AML-193 (cell line): ENCODE data around the gene PUM2.
"Not testable (repeated sequence)": the region's sequence is repeated elsewhere in the genome, so short reads cannot be mapped to it uniquely, and the experiment has no call there.

Source experiments
- DNase-seq, 2 experiments: peaks; one replicate each; lab custom pipeline; 2025; lab: John Stamatoyannopoulos, UW

The PUM2 gene

DNA sequence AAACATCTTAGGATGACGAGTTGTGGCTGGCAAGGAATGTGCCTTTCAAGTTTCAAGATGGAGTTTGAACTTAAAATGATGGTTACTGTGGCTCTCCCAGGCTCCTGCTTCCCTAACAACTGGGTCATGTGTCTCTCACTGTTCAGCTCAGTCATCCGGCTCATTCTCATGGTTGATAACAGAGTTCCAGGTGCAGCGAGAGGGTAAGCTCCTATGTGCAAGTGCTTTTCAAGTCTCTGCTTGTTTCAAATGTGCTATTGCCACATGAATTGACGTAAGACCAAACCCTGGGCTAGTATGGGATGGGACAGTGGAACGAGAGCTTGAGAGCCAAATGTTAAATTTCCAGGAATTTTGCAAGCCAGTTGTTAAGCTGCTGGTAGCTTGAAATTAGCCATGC lies 19.5 kb upstream of the PUM2 start:
- DNase-seq = no peak

DNA sequence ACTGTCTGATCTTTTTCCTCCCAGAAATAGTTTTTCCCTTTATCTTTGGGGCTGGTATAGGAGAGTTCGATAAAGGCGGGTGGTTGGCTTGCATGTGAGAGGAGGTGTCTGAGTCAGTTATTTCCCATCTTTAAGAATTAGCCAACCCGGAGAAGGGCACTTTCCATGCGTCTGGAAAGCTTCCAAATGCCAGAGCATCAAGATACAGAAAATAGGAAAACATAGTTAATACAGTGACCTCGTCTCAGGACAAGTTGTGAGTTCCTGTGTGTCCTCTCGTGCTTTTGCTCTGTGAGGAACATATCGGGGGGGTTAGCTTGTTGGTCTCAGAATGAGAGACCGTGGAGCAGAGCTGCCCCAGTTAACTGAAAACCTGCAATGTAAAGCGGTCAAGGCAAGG lies 18.7 kb upstream of the PUM2 start:
- no peak for DNase-seq

DNA sequence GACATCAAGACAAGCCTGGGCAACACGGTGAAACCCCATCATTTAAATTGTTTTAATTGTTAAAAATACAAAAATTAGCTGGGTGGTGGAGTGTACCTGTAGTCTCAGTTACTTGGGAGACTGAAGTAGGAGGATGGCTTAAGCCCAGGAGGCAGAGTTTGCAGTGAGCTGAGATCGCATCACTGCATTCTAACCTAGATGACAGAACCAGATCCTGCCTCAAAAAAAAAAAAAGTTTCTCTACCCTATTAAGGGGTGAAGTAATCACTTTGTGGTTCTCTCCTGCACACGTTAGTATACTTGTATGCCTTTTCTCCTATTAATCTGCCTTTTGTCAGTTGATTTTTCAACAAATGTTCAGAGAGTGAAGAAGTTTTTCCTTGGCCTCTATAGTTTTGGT lies 18.1 kb upstream of the PUM2 start:
- no peak for DNase-seq

DNA sequence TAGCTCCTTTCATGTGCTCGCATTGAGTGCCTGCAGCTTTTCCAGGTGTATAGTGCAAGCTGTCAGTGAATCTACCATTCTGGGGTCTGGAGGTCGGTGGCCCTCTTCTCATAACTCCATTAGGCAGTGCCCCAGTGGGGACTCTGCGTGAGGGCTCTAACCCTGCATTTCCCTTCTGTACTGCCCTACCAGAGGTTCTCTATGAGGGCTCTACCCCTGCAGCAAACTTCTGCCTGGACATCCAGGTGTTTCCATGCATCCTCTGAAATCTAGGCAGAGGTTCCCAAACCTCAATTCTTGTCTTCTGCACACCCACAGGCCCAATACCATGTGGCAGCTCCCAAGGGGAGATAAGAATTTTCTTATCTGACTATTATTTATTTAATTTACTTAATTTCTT lies 17.3 kb upstream of the PUM2 start:
- not testable (repeated sequence) for DNase-seq

DNA sequence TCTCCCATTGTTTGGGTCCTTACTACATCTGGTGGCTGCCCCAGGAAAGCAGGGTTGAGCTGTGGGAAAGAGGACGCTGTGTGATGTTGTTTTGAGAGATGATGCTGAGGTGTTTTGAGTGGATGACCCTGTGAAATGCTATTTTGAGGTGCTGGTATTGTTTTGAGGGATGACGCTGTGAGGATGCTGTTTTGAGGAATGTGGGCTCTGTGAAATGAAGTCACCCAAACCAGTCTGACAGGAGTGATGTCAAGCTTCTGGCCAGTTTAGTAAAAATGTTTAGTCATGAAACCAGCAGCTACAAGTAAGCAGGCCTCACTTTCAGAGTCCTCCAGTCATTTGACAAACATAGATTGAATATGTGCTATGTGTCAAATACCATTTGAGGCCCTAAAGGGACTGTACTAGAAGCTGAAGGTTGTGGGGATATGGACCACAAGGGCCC lies 16.1 kb upstream of the PUM2 start:
- no peak for DNase-seq

DNA sequence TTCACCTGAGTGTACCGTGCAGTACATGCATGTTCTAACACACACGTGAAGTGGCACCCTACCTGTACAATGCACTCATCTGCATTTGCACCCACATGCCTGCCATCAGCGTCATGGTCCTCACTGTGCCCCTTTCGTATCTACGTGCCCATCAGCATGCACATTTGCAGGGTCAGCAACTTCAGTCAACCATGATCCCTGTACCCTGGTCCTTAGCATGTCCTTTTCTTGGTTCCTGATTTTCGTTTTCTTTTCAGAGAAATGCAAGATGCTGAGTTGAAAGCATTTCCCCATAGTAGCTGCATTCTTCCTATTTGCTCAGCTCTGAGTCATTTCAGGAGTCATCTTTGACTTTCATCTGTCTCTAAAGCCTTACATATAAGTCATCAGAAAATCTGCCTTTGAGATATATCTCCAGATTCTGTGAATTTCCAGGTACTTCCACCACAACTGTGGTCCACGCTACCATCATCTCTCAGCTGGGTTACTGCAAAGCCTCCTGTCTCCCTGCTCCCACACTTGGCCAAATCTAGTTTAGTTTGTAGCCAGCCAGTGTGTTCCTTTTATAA lies 14.7 kb upstream of the PUM2 start:
- DNase-seq = no peak

DNA sequence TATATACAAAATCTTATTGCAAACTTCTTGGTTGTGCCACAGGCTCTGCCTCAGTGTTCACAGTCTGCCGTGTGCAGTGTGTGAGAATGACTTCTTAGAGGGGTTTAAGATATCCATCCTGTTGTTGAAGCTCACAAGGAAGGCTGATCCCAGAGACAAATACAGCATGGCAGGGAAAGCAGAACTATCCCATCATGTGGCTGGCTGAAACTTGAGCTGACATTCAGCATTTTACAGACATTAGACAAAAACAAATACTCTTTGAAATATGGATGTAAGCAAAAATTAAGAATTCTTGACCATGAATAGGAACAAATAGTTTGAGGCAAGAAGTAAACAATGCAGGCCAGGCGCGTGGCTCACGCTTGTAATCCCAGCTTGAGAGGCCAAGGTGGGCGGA lies 12.9 kb upstream of the PUM2 start:
- no peak for DNase-seq

DNA sequence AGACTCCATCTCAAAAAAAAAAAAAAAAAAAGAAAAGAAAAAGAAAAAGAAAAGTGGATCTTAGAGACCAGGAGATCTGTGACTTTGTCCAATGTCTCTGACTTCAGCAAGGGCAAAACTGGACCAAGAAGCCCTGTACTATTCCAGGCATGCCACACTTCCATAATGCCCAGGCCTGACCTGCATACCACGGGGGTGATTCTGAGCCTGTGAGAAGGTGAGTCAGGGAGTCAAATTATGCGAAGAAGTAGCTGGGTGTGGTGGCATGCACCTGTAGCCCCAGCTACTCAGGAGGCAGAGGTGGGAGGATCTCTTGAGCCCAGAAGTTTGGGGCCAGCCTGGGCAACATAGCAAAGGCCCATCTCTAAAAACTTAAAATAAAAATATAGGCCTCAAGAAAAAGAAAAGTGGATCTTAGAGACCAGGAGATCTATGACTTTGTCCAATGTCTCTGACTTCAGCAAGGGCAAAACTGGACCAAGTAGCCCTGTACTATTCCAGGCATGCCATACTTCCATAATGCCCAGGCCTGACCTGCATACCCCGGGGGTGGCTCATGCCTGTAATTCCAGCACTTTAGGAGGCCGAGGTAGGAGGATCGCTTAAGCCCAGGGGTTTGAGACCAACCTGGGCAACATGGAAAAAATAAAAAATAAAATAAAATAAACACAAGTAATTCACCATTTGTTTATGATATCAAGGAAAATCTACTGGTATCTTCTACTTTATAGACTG lies 12.2 kb upstream of the PUM2 start:
- no peak for DNase-seq

DNA sequence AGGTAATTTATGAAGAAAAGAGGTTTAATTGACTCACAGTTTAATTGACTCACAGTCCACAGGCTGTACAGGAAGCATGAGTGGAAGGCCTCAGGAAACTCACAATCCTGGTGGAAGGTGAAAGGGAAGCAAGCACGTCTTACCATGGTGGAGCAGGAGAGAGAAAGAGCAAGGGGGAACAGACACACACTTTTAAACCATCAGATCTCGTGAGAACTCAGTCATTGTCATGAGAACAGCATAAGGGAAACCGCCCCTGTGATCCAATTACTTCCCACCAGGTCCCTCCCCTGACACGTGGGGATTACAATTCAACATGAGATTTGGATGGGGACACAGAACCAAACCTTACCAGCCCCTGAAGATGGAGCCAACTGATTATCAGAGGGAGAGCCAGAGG lies 11.2 kb upstream of the PUM2 start:
- no peak for DNase-seq

DNA sequence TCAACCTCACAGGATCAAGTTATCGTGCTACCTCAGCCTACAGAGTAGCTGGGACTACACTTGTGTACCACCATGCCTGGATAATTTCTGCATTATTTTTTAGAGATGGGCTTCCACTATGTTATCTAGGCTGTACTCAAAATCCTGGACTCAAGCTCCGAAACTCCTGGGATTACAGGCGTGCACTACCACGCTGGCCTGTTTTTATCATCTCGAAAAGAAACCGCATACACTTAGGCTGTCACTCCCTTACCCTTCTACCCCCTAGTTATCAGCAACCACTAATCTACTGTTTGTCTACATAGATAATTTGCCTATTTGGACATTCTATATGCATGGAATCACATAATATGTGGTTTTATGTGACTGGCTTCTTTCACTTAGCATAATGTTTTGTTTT lies 8.5 kb upstream of the PUM2 start:
- no peak for DNase-seq

DNA sequence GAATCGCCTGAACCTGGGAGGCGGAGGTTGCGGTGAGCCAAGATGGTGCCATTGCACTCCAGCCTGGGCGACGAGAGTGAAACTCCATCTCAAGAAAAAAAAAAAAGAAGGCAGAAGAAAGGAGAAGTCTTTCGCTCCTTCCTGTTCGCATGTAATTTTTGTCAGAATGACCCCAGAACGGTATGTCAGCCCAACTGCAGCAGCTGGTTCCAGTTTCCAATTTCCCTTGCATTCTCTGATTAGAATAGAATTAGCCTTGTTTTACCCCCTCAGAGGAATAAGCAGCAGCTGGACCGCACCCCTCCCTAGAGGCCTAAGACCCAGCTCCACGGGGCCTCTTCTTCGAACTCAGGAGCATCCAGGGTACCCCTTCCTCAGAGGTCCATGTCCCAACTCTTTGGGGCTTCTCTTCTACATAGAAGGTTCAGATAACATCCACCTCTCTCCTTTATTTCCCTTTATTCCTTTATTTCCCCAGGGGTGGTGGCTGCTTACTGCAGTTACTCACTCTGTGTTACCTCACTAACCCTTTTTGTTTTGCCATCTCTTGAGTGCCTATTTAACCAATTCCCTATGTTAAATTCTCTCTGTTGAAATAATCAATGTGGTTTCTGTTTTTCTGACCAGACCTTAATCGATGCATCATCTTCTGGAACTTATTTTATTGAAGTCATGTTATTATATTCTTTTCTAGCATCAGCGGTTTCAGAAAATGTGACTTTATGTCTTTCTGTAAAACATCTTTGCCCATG lies 7.2 kb upstream of the PUM2 start:
- DNase-seq = no peak

DNA sequence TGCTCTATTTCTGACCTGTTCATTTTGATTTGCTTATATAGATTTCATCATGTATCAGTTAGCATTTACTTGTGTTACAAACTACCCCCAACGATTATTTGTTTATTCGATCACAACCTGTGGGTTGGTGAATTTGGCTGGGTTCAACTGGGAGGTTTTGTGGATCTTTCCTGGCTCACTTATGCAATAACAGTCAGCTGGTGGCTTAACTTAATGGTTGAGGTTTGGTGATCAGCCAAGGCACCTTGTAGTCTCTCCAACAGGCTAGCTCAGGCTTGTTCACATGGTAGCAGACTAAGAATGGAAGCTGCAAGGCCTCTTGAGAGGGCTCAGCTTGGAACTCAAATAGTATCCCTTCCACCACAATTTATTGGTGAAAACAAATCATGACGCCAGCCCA lies 5.4 kb upstream of the PUM2 start:
- DNase-seq = peak; percentile 30 to 55

DNA sequence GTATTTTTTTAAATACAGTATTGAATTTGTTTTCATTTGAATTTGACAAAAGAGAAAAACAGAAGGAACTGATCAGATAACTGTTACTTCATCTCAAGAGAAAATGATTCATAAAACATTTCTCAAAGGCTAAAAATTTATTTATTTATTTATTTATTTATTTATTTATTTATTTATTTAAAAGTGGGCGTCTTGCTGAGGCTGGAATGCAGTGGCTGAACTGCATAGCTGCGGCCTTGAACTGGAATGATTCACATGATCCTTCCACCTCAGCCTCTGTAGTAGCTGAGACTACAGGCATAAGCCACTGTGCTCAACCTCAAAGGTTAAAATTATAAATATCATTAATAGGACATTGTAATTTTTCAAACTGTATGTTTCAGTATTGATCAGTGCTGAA lies 4.5 kb upstream of the PUM2 start:
- no peak for DNase-seq

DNA sequence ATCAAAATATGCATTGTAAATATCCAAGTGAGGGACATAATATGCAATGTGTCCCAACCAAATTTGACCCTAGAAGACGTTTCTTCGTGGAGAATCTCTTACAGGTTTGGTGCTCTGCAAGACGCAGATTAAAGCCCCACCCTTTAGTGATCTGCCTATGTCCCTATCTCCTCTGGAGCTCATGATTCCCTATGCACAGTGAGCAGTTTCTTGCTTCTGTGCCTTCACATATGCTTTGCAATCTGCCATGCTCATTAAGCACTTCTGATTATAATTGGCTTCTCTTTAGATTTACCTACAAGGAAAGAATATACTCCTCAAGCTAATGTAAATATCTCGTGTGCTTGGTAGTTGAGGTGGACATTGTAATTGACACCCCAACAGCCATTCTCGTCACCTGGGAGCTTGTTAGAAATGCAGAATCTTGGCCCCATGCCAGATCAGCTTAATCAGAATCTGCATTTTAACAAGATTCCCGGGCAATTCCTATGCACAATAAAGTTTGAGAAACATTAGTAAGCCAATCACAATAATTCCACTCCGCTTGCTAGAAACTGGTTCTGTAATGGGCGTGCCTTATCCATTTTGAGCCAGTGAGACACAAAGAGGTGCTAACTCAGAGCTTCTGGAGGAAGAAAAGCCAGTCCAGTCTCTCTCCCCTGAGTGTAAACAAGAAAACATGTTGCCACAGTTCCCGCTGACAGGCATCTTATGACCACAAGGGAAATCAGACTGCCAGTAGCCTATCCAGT lies 2.8 kb upstream of the PUM2 start:
- no peak for DNase-seq

DNA sequence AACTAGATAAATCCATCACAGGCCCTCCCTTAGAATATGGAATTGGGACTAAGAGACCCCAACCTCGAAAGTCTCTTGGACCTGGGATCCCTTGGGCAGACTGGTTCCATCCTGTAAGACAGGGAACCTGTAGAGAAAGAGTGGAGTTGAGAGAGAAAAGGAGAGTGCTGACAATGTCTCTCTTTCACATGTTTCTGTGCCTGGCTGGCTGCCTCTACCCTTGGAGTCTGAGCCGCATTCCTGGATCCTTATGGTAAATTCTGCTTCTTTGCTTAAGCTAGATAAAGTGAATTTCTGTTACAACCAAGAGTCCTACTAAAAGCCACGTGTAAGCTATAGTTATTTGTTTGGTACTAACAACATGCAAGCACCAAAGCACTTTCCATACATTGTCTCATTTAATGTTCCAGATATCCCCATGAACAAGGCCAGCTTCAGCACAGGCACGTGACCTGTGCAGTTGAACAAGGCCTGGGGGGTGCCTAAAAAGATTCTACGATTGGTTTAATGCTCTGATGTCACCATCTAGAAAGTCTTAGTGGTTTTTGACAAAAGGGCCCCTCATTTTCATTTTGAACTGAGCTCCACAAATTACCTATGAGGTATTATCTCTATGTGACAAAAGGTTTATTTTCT lies 2.1 kb upstream of the PUM2 start:
- DNase-seq = no peak

DNA sequence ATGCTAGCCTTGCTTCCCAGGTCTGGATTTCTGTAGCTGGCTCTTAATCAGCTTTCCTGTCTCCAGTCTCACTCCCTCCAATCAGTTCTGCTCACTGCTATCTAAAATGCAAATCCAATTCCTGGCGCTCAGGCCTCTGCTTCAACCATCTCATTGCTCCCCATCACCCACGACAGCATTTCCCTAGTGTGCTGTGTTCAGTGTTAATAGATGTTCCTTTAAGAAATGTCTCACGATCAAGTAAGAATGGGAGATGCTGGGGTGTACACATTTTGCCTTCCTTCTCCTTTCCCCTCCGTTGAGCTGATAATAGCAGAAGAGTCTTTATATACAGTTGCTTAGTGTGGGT lies 1.6 kb upstream of the PUM2 start:
- no peak for DNase-seq

DNA sequence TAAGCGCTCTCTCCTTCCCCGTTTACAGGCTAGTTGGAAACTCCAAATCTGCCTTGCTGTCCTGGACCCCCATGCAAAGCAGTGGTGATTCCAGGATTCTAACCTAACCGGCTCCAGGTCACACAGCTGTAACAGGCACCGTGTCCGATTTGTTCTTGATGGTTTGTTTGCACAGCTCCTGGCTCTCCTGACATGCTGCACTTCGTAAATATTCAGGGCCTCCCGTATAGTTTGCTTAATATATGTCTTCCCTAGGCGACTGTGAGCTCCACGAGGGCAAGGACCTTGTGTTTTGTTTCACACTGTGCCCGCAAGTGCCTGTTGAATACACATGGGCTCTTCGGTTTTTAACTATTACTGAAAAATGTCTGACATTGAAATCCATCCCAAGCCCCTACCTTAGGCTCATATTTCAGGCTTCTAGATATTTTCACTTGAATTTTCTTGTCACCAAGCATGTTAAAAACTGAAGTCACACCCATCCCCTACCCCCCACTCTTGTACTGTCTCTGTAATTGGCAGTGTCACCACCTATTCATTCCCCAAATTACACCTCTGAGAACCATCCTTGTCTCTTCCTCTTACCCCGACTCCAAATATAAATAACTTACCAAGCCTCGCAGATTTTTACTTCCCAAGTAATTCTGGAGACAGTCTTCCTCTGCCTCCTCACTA lies 1.0 kb upstream of the PUM2 start:
- DNase-seq = no peak

DNA sequence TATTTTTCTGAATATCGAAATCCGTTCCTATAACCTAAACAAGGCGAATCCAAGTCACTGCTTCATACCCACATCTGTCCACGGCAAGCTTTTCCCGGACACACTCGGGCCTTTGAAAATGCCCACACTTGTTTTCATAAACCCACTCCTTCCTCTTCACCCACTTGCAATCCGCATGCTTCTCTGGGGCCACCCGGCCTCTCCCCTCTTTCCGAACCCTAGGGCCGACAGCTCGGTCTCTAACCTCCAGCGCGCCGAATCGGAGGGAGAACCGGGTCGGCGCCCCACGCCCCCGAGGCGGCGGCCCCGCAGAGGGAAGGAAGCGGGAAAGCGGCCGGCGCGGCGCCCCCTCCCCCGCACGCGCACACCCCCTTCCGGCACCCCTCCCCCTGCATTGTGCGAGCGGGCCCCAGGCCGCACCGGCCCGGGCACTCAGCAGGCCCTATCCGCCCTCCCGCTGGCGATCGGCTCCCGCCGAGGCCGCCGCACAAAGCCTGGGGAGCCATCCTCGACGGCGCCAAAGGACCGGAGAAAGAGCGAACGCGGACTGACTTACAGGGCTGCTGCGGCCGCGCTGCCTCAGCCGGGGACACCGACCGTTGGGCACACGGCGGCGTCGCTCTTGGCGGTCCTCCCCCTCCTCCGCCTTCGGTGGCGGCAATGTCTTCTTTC lies 467 bp downstream of the PUM2 start:
- DNase-seq = peak; percentile 47 to 56

DNA sequence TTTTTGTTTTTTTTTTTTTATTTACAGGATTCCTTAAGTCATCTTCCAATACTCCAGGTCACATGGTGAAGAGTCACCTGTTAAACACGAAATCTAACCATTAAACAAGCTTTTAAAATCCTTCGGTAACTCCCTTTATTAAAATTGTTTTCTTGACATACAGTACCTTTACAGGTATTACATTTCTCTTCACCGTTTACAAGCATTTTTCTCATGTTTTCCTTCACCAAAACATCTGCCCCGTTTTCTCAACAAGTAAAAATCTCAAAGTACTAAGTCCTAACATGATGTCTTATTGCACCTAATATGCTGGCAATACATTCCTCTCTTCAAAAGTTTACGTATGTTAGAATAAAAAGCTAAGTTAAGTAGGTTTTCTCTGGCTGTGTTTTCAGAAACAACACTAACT lies 1.1 kb downstream of the PUM2 start:
- no peak for DNase-seq

DNA sequence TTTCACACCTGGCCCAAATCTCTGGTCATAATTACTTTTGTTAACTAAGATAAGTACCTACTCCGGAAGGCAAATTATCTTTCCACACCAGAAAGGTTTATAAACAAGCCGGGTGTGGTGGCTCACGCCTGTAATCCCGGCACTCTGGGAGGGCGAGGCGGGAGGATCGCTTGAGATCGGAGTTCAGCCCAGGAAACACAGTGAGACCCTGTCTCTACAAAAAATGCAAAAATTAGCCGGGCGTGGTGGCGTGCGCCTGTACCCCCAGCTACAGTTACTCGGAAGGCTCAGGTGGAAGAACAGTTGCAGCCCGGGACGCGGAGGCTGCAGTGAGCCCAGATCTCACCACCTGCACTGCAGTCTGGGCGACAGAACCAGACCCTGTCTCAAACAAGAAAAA lies 2.1 kb downstream of the PUM2 start:
- no peak for DNase-seq
